ENCODE results near the gene RCOR2.
"Not testable (repeated sequence)": the region's sequence is repeated elsewhere in the genome, so short reads cannot be mapped to it uniquely, and the experiment has no call there.

The RCOR2 gene

DNA sequence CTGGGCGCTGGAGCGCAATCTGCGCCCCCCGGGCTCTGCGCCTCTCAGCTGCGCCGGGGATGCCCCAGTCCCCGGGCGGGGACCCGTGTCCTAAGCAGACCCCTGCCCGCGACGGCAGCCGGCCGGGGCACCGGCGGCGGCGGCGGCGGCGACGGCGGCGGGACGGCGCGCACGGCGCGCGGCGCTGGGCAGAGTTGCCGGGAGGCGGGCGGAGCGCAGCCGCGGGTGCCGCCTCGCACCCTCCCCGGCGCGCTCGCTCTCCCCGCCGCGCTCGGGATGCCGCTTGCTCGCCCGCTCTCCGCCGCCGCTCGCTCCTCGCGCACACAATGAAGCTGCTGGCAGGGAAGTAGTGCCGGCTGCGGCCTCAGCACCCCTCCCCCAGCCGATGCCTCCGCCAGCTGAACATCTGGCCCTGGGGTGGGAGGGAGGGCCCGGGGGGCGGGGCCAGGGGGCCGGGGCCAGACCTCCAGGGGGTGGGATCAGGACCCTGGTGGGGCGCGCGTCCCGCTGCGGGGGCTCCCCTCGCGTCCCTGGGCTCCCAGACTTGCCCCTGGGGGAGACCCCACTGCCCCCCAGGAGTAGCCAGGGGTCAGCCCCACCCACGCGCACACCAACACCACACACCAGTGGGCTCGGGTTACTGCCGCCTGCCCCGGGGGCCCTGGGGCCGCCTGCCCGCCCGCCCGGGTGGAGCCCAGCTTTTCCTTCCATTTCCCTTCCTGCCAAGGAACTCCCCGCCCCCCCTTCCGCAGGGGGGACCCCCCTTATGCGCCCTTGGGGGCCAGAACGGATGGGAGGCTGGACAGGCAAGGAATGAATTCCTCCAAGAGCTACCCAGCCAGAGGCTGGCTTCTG is at the start of gene RCOR2:
TSS of gene RCOR2 (minus strand) at position 328 of the 855 bp plus-strand sequence. CDS start 708 bp downstream, outside the sequence.
- DNase-seq = peak; percentile 71

DNA sequence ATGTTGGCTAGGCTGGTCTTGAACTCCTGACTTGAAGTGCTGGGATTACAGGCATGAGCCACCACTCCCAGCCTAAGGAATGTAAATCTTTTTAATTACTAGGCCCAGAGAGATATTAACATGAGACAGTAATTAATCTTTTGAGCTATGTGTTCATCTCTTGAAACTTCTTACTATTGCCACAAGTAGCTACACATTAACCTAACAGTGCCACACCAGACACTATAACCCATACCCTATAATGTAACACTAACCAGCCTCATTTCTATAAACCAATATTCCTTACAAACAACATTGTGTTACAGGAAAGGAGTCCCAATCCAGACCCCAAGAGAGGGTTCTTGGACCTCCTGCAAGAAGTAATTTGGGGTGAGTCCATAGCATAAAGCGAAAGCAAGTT is 49.5 kb upstream of the RCOR2 start:
- DNase-seq = no peak

DNA sequence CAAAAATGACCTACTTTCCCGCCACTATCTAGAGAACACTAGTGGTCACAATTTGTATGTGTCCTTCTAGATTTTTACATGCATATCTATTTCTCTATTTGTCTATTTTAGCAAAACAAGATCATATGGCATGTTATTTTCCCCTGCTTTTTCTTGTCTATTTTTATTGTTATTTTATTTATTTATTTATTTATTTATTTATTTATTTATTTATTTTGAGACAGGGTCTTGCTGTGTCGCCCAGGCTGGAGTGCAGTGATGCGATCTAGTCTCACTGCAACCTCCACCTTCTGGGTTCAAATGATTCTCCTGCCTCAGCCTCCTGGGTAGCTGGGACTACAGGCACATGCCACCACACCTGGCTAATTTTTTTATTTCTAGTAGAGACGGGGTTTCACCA is 46.9 kb upstream of the RCOR2 start:
- not testable (repeated sequence) for DNase-seq

DNA sequence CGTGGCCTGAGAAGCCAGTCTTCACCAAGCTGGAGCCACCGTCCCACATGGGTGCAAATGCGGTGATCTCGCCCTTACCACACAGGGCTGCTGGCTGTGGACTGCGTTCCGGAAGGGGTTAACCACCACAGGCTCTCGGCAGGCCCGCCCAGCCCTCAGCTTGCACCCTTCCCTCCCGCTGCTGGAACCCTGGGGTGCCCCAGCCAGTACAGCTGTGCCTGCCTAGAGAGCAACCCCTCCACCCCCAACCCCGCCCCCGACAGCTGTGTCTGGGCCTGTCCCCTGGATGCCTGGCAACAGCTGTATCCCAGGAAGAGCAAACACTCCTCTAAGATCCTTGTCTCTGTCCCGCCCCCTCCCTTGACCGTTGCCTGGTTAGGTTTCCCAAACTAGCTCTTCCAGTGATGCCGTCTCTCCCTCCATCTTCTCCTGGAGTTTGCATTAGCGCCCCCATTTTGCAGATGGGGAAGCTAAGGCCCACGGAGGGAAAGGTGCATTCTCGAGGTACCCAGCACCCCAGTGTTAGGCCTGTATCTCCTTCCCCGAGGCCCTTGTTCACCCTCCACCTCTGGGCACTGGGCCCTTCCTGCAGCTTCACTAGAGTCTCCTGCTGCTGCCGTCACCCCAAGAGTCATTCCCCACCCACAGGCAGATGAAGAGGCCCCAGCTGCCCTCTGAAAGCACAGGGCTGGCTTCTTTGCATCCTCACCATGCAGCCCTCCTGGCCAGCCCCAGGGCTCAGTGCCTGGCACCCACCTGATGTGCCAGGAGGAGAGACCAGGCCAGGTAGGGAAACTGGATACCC is 44.8 kb upstream of the RCOR2 start:
- no peak for DNase-seq

DNA sequence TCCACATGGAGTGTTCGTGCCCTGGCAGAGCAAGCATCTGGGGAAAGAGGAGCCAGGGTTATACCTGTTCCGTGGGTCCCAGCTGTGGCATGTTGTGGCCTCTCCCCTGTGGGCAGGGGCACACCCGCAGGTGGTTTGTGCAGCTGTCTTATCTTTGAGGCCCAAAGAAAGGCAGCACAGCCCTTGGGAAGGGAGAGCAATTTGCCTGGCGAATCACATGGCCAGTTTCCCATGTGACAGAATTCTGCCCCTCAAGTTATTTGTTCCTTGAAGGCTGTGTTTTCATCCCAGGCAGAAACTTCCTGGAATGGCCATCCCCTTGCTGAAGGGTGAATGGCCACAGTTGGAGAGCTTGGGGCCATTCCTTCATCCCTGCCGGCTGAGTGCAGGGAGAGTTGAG is 41.0 kb upstream of the RCOR2 start:
- DNase-seq = no peak

DNA sequence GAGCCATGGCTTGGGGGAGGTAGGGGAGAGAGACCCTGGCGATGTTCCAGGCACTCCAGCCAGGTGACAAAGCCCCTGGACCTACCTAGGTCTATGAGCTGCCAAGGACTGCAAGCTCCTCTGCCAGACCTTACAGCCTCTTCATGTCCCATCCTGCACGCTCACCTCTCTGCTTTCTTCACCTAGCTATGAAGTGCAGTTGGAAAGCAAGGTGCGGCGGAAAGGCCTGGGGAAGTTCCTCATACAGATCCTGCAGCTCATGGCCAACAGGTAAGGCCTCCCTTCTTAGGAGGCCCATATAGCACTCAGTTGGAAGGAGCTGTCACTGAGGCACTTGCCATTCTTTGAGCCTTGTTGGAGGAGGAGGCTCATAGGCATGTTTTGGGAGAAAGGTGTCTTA is 35.6 kb upstream of the RCOR2 start:
- DNase-seq = no peak

DNA sequence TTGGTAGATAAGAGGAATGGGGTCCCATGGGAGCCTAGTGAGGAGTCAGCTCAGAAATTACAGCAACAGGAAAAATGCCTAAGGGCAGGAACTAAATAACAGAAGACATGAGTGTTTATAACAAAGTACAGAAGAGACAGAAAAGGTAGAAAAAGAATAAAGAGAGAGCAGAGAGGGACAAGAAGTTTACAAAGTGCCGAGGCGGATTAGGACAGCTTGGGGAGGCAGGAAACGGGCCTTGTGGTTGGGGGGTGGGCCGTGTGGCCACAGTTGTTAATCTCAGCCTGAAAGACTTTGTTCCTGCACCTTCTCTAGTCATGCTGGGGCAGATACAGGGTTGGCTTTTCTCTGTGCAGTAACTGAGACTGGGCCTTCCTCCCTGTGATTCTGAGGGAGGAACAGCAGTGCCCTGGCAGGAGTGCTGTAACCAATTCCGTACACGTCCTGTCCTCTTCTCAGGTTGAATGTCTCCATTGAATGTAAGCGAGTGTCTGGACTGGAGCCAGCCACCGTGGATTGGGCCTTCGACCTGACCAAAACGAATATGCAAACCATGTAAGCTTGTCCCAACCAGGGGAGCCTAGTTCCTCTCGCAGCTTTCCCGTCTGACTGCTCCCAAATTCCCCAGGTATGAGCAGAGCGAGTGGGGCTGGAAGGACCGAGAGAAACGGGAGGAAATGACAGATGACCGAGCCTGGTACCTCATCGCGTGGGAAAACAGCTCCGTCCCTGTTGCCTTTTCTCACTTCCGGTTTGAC is 35.0 kb upstream of the RCOR2 start:
- no peak for DNase-seq

DNA sequence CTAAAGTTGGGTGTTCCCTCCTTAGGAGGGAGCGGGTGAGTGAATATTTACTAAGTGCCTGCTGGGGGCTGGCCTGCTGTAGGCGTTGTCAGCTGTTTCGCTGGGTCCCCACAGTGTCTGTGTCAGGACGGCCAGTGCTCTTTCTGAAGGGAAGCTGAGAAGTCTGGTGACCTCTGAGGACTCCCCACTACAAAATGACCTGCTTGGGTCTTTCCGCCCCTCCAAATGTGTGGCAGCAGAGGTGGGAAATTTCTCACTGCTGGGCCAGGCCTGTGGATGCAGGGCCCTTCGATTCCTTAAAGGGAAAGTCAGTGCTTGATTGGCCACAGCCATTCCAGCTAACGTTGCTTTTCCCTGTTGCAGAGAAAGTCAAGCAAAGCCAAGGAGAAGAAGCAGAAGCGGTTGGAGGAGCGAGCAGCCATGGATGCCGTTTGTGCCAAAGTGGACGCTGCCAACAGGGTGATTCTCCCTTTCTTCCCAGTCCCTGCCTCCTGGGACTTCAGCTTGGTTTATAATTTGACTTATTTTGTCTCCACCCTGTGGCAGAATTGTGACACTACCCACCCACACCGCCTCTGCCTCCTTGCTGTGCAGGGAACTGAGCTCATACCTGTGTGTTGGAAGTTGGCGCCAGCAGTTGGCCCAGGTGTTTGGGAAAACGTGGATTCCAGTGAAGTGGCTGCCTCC is 28.7 kb upstream of the RCOR2 start:
- peak; percentile 50 for DNase-seq

DNA sequence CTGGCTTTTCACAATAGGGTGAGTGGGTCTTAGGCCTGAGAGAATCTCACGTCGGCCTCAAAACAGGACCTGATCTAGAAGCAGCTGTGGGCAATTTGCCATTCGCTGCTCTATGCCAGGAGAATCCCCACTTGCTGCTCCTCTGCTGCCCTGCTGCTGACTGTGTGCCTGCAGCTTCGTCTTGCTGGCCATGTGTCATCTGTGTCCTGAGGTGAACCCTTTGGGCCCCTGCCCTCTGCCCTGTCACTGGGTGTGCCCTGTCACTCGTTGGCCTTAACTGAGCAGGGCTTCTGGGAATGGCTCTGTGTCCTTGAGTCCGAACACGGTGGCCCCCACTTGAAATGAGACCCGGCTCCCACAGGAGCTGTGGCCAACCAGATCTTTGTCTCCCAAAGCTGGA is 28.0 kb upstream of the RCOR2 start:
- DNase-seq = no peak

DNA sequence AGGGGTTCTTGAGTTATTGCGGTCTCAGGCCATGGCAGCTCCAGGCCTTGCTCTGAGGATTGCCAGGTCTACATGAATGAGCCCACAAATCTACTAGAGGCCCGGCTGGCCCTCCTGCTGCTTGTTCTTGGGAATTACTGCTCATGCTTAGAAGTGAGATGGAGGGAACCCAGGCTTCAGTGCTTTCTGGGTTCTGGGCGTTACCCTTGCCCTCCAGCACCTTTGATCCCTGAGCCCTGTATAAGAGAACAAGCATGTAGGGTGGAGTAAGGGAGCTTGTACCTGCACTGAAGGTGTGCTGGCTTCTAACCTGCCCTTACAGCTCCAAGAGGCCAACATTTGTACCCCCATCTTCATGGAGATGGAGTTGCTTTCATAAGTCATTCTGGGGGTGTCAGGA is 25.8 kb upstream of the RCOR2 start:
- DNase-seq = no peak

DNA sequence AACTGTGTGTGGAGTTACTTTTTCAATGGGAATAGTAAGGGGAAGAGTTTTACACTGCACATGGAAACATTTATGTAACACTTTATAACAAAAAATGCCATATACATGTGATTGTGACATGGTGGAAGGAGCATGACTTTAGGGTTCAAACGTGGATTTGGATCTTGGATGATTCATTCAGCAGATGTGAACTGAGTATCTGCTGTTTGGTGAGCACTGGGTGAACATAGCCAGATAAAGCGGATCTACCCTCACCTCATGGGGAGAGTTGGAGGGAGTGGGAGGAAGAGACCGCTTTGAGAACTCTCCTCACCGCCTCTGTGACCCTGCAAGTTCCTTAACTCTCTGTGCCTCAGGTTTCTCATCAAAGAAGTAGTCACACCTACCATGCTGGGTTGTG is 24.9 kb upstream of the RCOR2 start:
- no peak for DNase-seq

DNA sequence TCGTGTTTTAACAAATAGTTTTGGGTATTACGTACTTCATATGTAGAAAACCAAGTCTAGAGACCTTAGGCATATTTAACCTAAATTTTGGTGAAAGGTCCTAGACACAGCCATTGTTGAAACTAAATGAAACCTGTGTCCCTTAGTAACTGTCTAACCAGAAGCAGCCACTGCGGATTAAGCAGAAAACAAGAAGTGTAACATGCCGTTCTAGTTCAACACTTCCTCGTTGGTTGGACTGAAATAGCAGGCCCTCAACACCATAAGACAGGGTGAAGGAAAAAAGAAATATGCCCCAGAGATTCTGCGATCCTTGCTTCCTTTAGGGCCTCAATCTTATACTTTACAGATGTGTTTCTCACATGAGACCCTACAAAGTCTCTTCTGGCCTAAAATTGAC is 23.8 kb upstream of the RCOR2 start:
- DNase-seq = no peak

DNA sequence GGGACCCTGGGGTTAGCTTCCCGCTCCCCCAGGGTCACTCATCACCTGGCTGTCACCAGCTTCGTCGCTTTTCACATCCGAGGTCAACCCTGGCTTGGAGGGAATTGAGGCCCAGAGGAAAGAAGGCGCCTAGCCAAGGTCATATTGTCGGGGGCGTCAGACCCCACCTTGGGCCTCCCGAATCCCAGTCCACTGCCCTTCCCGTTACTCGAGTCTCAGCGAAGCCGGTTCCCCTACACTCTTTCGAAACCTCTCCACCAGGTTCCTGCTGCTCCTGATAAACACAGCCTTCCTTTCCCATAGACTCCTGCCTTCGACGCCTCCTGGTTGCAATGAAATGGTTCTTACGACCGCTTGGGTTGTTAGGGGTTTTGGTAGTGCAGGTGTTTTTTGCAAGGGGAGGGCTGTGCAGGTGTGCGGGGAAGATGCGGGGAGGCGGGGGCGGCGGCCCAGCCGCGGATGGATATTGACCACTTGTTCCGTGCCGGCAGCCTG is 22.5 kb upstream of the RCOR2 start:
- no peak for DNase-seq

DNA sequence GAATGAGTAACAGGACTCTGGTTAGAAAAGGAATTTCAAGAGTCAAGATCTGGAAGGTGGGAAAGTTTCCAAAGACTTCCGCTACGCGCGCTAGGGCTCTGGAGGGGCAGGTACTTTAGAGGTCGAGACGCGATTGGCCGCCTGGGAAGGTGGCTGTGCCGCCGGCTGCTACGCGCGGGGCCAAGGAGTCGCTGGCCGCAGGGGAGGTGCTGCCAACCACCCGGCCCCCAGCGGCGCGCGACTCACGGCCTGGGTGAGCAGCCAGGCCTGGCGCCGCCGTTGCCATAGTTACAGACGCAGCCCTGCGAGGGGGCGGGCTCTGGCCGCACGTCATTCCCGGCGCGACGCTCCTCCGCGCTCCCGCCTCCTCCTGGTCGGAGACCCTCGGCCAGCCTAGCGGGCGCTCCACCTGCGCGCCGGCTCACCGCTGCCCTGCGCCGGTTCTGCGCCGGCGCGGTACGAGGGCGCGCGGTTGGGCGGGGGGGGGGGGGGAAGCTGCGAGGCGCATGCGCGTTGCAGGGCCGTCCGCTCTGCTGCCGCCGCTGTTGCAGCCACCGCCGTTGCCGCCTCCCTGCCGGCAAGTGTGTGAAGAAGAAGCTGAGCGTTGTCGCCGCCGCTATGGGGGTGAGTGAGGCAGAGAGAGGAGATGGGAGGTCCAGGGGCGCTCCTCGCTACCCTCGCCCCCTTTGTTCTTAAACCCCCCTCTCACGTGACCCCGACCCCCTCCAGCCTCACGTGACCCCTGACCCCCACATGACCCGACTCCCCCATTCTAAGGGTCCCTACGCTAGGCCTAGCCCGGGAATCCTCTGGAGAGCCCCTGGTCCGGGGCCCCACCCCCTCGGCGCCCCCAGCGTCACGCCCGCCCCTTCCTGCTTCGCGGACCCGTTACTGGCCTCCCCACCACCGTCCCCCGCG is 21.8 kb upstream of the RCOR2 start, which contains the start of gene NAA40:
TSS of gene NAA40 (plus strand) at position 524 of the 918 bp plus-strand sequence. CDS start at position 619, 95 bp downstream.
- DNase-seq = peak; percentile 91

DNA sequence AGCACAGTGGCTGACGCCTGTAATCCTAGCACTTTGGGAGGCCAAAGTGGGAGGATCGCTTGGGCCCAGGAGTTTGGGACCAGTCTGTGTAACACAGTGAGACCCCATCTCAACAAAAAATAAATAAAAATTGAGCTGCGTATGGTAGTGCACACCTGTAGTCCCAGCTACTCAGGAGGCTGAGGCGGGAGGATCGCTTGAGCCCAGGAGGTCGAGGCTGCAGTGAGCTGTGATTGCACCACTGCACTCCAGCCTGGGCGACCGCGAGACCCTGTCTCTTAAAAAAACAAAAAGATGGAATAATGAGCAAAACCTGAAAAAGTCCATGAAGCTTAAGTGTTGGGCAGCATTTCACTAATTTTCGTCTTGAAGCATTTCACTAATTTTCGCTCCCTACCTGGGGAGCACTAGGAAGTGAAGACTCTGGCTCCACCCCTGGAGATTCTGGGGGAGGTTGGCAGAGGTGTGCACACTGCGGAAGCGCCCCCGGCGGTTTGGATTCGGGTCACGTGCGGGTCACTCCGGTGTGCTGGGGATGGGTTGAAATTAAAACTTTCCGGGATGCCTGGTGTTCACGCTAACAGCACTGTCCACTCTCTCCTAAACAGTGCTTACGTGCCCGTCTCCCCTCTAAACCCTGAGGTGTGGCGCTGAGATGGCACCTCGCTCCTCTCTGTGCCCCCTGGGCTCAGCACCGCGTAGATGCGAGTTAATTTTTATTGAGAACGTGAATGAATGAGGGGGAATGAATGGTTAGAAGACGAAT is 20.9 kb upstream of the RCOR2 start:
- DNase-seq = peak; percentile 30

DNA sequence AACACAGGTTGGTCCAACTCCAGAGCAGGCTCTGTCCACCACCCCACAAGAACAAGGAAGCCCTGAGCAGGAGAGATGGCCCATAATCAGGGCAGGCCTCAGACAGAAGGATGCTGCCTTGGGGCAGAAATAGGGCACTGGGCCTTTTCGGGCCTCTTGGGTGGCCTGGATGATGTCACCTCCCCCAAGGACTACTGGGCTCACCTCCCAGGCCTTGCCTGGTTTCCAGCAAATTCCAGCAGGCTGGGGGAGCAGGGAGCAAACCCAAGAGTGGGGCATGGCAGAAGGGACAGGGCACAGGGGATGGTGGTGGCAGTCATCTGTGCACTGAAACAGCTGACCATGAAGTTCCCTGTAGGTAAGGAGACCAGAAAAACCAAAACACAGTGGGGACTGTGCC is 16.5 kb upstream of the RCOR2 start:
- no peak for DNase-seq

DNA sequence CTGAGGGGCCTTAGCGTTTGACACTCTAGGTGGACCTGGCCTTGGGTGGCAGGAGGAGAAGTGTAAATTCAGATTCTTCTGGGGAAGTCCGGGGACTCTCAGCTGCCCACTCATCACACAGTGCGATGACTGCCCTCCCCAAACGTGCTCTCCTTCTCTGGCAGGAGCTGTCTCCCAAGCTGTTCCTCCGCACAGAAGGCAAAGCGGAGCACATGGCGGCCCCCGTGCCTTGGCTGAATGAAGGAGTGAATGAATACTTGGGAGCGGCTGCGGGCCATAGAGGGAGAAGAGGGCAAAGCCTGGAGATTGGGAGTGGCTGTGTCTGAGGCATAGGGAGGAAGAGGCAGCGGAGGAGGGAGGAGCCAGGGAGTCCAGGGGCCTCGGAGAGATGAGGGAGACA is 14.9 kb upstream of the RCOR2 start:
- no peak for DNase-seq

DNA sequence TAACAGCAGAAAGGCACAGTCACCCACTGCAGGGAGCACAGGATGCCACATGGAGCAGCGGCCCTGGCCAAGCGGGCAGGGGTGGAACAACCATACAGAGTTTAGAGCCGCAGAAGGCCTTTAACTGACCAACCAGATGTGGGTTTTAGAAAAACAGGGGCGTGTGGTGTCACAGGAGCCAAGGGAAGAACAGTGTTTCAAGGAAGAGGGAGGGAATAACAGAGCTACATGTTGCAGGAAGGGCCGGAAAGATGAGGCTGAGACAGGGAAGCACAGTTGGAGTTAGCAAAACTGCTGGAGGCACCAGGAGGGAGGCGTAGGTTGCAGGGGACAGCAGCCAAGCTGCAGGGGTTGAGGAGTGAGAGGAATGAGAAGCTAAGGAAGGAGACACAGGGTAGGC is 14.1 kb upstream of the RCOR2 start:
- no peak for DNase-seq

DNA sequence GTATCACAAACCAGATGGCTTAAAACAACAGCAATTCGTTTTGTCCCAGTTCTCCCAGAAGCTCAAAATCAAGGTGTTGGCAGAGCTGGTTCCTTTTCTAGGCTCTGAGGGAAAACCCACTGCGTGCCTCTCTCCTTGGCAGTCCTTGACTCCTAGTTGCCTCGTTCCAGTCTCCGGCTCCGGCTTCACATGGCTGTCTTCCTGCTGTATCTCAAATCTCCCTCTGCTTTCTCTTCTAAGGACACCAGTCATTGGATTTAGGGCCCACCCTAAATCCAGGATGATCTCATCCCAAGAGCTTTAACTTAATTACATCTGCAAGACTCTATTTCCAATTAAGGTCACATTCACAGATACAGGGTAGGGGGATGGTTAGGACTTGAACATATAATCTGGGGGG is 12.7 kb upstream of the RCOR2 start:
- DNase-seq = no peak

DNA sequence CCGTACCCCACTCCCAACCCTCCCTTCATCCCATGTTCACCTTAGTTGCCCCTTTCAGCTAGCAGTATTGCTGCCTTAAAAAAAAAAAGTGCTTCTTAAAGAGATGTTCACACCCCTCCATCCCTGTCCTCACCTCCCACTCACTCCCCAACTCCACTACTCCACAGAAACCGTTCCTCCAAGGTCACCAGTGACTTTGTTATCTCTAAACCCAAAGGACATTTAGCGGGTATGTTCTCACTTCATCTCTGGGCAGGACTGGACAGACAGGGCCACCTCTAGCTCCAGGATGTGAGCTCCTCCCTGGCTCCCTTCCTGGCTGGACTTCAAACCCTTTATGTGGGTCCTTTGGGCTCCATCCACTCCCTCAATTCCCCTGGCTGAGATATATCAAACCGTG is 6.4 kb upstream of the RCOR2 start:
- DNase-seq = no peak

Data from activated naive CD4-positive, alpha-beta T cell treated with anti-CD3 and anti-CD28 coated beads, Interleukin-2, amount 50 U/mL, for 16 hours (primary cell).